Prostate gland (tissue), 2 donors: ENCODE results near the gene RPS18. TPM values are rescaled to one million over a fixed set of nuclear protein-coding genes. Genes with fewer than 3 reads are reported as not detected.
"Not testable (repeated sequence)": the region's sequence is repeated elsewhere in the genome, so short reads cannot be mapped to it uniquely, and the experiment has no call there.

Experiments
- DNase-seq: peaks from one replicate; pipeline ENCODE4 v3.0.0-alpha.2; 2019; ENCODE audit warnings: low spot score
- H3K27ac ChIP-seq, 2 donors: fragments of 200-600 bp; sonication (generic); 2 replicates each; pipeline ENCODE4 v1.5.1; 2017 to 2019
- H3K27me3 ChIP-seq: fragments of 200-600 bp; sonication (generic); replicated peaks from 2 replicates; pipeline ENCODE4 v1.5.1; 2019; ENCODE audit not compliant: insufficient read depth
- H3K36me3 ChIP-seq, 2 donors: fragments of 200-600 bp; sonication (generic); 1 replicate in 1 of 2; 2 replicates in 1 of 2; pipeline versions ENCODE4 v1.5.1 to v1.8.1; 2017 to 2019
- H3K4me1 ChIP-seq: fragments of 200-600 bp; sonication (generic); replicated peaks from 2 replicates; pipeline ENCODE4 v1.5.1; 2019
- H3K4me3 ChIP-seq, 2 donors: fragments of 200-600 bp; sonication (generic); 2 replicates each; pipeline ENCODE4 v1.5.1; 2017 to 2019
- H3K9me3 ChIP-seq: fragments of 200-600 bp; sonication (generic); 2 replicates; pipeline ENCODE4 v1.5.1; 2017
- POLR2A ChIP-seq: fragments of 450-650 bp; IDR thresholded peaks from one replicate; pipeline ENCODE4 v1.6.1; 2016; ENCODE audit warnings: antibody characterized with exemption, mild to moderate bottlenecking
- POLR2AphosphoS5 ChIP-seq: sonication (generic); formaldehyde crosslinking; IDR thresholded peaks from one replicate; pipeline ENCODE4 v1.6.1; 2017; ENCODE audit warnings: antibody characterized with exemption
- WGBS: methylation state at CpG from one replicate; pipeline ENCODE4 v1.1.5; 2018; 5-methylcytosine and 5-hydroxymethylcytosine counted together
- intact Hi-C: fragments of 100-400 bp; cut with DNase I; formaldehyde crosslinking; loops from one replicate; pipeline ENCODE4 v1.14.2; 2022
- total RNA-seq, 2 donors: library from RNA; depleted of rRNA; stranded (reverse); fragments of >200 nt; gene quantifications; one replicate each; pipeline ENCODE4 v1.1.0, GENCODE V29; 2016
- TF ChIP-seq, protein P1 (sequence below), 4 experiments: fragments of 200-600 bp in 2 of 4; fragments of 450-650 bp in 2 of 4; sonication (generic) in 2 of 4; IDR thresholded peaks; 1 replicate in 3 of 4; 2 replicates in 1 of 4; pipeline ENCODE4 v1.5.1; 2016 to 2019; ENCODE audit warnings: antibody characterized with exemption in 4 of 4, mild to moderate bottlenecking in 2 of 4, moderate library complexity in 2 of 4

The RPS18 gene
- total RNA-seq = 1,000 to 10,000 TPM; 1,990 to 4,594 TPM

DNA sequence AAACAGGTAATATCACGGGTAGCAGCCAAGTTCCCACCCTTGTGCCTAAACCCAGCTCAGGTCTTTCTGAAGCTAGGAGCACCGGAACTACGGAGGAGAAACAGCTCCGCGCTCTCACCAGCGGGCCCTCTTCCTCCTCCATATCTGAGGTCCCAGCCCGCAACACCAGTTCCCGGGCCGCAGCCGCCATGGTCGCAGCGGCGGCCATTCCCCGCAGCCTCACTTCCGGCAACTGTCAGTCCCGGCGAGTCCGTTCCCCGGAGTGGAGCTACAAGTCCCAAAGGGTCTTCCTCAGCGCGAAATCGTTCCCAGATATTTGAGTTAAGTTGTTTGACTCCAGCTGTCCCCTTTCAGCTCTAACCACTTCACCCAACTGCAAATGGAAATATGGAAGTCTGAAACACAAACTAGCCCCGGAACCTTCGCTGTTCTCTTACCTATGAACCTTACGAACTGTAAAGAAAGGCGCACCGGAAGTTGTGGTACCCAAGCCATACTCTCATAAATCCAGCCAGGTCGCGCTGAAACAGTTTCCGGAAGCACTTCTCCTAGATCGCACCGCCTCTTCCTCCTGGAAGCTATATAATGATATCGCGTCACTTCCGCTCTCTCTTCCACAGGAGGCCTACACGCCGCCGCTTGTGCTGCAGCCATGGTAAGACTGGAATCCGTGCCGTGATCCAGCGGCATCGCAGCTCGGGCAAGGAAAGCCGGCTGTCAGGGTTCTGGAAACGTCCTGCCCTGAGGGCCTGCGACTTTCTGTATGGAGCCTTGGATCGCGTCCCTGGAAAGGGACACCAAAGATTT lies at the start of gene RPS18, which contains the start of gene VPS52:
Gene RPS18 (plus strand): TSS at position 608 of the 807 bp plus-strand sequence. CDS start 45 bp downstream, at position 653.
Gene VPS52 (minus strand): TSS at position 409 of the 807 bp plus-strand sequence. CDS start 201 bp downstream, at position 208.
- no peaks in the 10 kb centered on the region for H3K9me3 ChIP-seq
- 0% methylated on average over 42 of the region's 48 CpGs for WGBS
- H3K27ac ChIP-seq = peak within 1 kb of the TSS; percentile 83 to 93
- H3K36me3 ChIP-seq = peaks cover 10 to 16% of the 10 kb centered on the region in 2 donors
- H3K4me1 ChIP-seq = peaks cover 28% of the 10 kb centered on the region
- peak; percentile 96 for DNase-seq
- H3K27me3 ChIP-seq = no peaks in the 10 kb centered on the region
- intact Hi-C loops = loop anchor here (2.0 kb wide), 1 partner anchor 27 kb away; the partner anchor contains the start of gene RGL2
- peak within 1 kb of the TSS; percentile 65 to 91 for H3K4me3 ChIP-seq
- TF ChIP-seq POLR2A (peak; percentile 95), POLR2AphosphoS5 (peak; percentile 100)
- TF ChIP-seq, protein P1, sequence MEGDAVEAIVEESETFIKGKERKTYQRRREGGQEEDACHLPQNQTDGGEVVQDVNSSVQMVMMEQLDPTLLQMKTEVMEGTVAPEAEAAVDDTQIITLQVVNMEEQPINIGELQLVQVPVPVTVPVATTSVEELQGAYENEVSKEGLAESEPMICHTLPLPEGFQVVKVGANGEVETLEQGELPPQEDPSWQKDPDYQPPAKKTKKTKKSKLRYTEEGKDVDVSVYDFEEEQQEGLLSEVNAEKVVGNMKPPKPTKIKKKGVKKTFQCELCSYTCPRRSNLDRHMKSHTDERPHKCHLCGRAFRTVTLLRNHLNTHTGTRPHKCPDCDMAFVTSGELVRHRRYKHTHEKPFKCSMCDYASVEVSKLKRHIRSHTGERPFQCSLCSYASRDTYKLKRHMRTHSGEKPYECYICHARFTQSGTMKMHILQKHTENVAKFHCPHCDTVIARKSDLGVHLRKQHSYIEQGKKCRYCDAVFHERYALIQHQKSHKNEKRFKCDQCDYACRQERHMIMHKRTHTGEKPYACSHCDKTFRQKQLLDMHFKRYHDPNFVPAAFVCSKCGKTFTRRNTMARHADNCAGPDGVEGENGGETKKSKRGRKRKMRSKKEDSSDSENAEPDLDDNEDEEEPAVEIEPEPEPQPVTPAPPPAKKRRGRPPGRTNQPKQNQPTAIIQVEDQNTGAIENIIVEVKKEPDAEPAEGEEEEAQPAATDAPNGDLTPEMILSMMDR (IDR thresholded peaks at IDR 0.05) = peak in 2 of 4 experiments; percentile 15 to 18

DNA sequence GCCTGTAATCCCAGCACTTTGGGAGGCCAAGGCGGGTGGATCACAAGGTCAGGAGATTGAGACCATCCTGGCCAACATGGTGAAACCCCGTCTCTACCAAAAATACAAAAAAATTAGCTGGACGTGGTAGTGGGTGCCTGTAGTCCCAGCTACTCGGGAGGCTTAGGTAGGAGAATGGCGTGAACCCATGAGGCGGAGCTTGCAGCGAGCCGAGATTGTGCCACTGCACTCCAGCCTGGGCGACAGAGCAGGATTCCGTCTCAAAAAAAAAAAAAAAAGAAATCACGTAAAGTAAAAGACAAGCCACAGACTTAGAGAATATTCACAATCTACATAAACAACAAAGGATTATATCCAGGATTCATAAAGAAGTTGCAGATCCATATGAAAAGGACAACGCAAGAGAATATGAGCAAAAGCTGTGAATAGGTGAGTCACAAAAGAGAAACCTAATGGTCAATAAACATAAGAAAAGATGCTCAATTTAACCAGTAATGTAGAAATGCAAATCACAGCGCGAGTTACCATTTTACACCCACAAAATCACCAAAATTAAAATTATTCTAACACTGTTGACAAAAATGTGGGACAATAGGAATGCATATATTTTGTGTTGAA lies 45.3 kb upstream of the RPS18 start:
- H3K36me3 ChIP-seq, intact Hi-C loops, H3K4me3 ChIP-seq, H3K27ac ChIP-seq, H3K9me3 ChIP-seq, H3K27me3 ChIP-seq, DNase-seq, H3K4me1 ChIP-seq: not testable (repeated sequence)
- WGBS = 39% methylated on average over 14 of the region's 14 CpGs

- H3K27me3 ChIP-seq = peaks cover 4% of the 10 kb centered on the region
Observed at GRCh38 chr6:33235221-33235634, 36.6 kb upstream of the RPS18 start.

GRCh38 chr6:33236328-33236727 lies 35.5 kb upstream of the RPS18 start:
- H3K36me3 ChIP-seq = no peaks in the 10 kb centered on the region
- intact Hi-C loops = no loop called here
- TF ChIP-seq POLR2AphosphoS5 = no peak
- TF ChIP-seq POLR2A = no peak
- TF ChIP-seq, protein P1 (IDR thresholded peaks at IDR 0.05) = no peak
- H3K4me1 ChIP-seq = no peaks in the 10 kb centered on the region
- H3K27me3 ChIP-seq = peaks cover 4% of the 10 kb centered on the region
- H3K4me3 ChIP-seq = no peak overlapping the region
- H3K9me3 ChIP-seq = no peaks in the 10 kb centered on the region
- H3K27ac ChIP-seq = no peak overlapping the region
- no peak for DNase-seq

More at GRCh38 chr6:33235221-33235634, 36.6 kb upstream of the RPS18 start:
- Histone ChIP-seq H3K9me3 (no peaks in the 10 kb centered on the region), H3K27ac (no peak overlapping the region), H3K36me3 (no peaks in the 10 kb centered on the region), H3K4me1 (no peaks in the 10 kb centered on the region), H3K4me3 (no peak overlapping the region)
- no peak for DNase-seq
- intact Hi-C loops = no loop called here
- 17% methylated on average over 6 of the region's 6 CpGs for WGBS
- TF ChIP-seq, protein P1 (IDR thresholded peaks at IDR 0.05) = no peak
- no peak for TF ChIP-seq POLR2A
- no peak for TF ChIP-seq POLR2AphosphoS5

DNA sequence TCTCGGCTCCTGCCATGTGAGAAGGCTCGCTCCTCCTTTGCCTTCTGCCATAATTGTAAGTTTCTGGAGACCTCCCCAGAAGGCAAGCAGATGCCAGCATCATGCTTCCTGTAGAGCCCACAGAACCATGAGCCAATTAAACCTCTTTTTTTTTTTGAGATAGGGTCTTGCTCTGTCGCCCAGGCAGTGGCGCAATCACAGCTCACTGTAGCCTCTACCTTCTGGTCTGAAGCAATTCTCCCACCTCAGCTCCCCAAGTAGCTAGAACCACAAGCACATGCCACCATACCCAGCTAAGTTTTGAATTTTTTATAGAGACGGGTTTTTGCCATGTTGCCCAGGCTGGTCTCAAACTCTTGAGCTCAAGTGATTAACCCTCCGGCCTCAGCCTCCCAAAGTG lies 35.0 kb upstream of the RPS18 start:
- Histone ChIP-seq H3K27me3 (peaks cover 4% of the 10 kb centered on the region), H3K36me3 (no peaks in the 10 kb centered on the region), H3K4me1 (no peaks in the 10 kb centered on the region), H3K27ac (no peak overlapping the region), H3K9me3 (no peaks in the 10 kb centered on the region), H3K4me3 (no peak overlapping the region)
- TF ChIP-seq POLR2A = no peak
- no peak for TF ChIP-seq POLR2AphosphoS5
- TF ChIP-seq, protein P1 (IDR thresholded peaks at IDR 0.05) = no peak
- 89% methylated on average over 6 of the region's 6 CpGs for WGBS
- DNase-seq = no peak
- intact Hi-C loops = no loop called here
